Measurements from ENCODE around the gene C2CD2.

- TF ChIP-seq CTCF (IDR thresholded peaks at IDR 0.05 in 4 of 5, conservative IDR thresholded peaks at IDR 0.05 in 1 of 5): no peak
- no peak for TF ChIP-seq POLR2A (IDR thresholded peaks at IDR 0.05)
Observed at GRCh38 chr21:41839387-41840000, 114.3 kb downstream of the C2CD2 start.

All from gastrocnemius medialis (tissue), 4 donors.